Fibroblast of the aortic adventitia (primary cell): ENCODE data around the gene KRTAP4-4. TPM values are rescaled to one million over a fixed set of nuclear protein-coding genes. Genes with fewer than 3 reads are reported as not detected.

ENCODE experiments used
- DNase-seq: peaks from one replicate; pipeline ENCODE4 v3.0.0-alpha.2; 2010; ENCODE audit warnings: low read depth
- H3K4me3 ChIP-seq: 2 replicates; pipeline ENCODE4 v1.5.1; 2011; ENCODE audit warnings: low read depth, mild to moderate bottlenecking, control low read depth, low read length, moderate library complexity
- CTCF ChIP-seq: IDR thresholded peaks from 2 replicates; pipeline ENCODE4 v1.5.1; 2011; ENCODE audit warnings: mild to moderate bottlenecking, low read length, control low read depth, inconsistent platforms; ENCODE audit not compliant: insufficient read depth
- total RNA-seq: library from RNA; depleted of rRNA; stranded (reverse); fragments of >200 nt; gene quantifications from 2 replicates; pipeline ENCODE4 v1.2.3, GENCODE V29; 2012; ENCODE audit warnings: low replicate concordance

Gene KRTAP4-4
- total RNA-seq, 1 donor: not detected

GRCh38 chr17:41184480-41184961 is 24.0 kb upstream of the KRTAP4-4 start, which contains the start of gene KRTAP4-1:
TSS of gene KRTAP4-1 (minus strand) at chr17:41184911. CDS start at chr17:41184854, 57 bp downstream.
- no peak for DNase-seq
- TF ChIP-seq CTCF: no peak
- no peak within 1 kb of the TSS for H3K4me3 ChIP-seq

DNA sequence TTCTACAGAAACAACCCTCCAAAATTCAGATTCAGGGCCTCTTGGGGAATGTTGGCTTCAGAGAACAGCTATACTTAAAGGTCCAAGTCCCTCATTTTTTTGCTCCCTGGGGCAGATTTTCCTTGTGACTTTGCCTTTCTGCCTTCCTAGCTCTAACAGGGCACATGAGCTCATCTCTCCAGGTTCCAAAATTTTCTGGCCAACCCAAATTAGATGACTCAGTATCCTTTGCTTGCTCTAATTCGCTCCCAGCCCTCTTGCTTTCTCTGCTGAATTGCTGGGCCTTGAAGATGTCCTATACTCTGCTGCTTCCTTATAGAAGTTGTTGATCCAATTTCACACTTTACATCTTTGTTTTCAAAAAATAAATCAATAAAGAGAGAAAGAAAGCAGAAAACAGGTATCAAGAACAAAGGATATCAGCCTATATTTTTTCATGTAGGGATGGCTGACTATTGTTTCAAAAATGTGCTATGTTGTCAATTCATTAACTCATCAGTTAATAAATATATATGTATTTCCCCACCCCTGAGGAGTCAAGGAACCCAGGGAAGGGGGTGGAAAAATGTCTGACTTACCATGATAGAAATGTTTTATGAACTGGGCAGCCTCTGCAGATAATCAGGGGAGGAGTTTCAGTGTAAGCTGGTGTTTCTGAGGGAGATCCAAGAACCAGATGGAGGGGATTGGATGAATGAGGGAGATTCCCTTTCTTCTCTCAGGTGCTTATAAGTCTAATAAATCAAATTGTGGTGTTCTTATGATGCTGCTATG is 18.5 kb upstream of the KRTAP4-4 start:
- H3K4me3 ChIP-seq: no peak overlapping the region
- TF ChIP-seq CTCF: peak; percentile 22
- peak; percentile 56 for DNase-seq

DNA sequence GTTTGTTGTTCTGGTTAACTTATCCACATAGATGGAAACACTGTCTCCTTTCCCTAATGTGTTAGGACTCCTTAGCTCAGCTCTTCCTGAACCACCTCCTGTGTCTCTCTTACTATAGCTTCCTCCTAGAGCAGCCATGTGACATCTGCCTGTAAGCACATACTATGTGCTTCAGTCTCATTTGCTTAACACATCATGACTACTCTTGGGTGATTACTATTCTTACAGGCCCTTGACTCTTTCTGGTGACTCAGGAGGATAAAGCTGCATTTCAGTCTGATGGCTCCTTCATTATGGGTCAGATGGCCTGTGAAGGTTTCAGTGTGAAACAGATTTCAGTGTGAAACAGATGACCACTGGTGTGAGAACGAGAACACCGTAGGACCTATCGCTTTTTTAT is 17.8 kb upstream of the KRTAP4-4 start:
- DNase-seq: peak; percentile 22
- TF ChIP-seq CTCF: no peak
- H3K4me3 ChIP-seq: no peak overlapping the region

GRCh38 chr17:41177727-41178271 is 17.3 kb upstream of the KRTAP4-4 start, which contains the start of gene KRTAP4-2:
TSS of gene KRTAP4-2 (minus strand) at chr17:41178221. CDS start at chr17:41178164, 57 bp downstream.
- no peak for DNase-seq
- no peak within 1 kb of the TSS for H3K4me3 ChIP-seq
- TF ChIP-seq CTCF: no peak

GRCh38 chr17:41176744-41177387 is 16.3 kb upstream of the KRTAP4-4 start:
- TF ChIP-seq CTCF: no peak
- DNase-seq: no peak
- H3K4me3 ChIP-seq: no peak overlapping the region

- H3K4me3 ChIP-seq: no peak overlapping the region
- TF ChIP-seq CTCF: no peak
- peak; percentile 19 for DNase-seq
Measured at GRCh38 chr17:41171886-41172285, 11.3 kb upstream of the KRTAP4-4 start.
